Astrocyte (in vitro differentiated cells and primary cell): ENCODE data around the gene WDR36.

Source experiments
- CTCF ChIP-seq: IDR thresholded peaks from 2 replicates; pipeline ENCODE4 v1.5.1; 2011; ENCODE audit warnings: low read depth, mild to moderate bottlenecking, inconsistent platforms, low read length, moderate library complexity; ENCODE audit not compliant: insufficient read depth
- EZH2 ChIP-seq: IDR thresholded peaks from 2 replicates; pipeline ENCODE4 v1.6.1; 2012; ENCODE audit warnings: mild to moderate bottlenecking, low read length, inconsistent platforms; ENCODE audit not compliant: insufficient read depth

- TF ChIP-seq CTCF = no peak
- TF ChIP-seq EZH2 = no peak
Measured at GRCh38 chr5:111116550-111116949, 24.4 kb downstream of the WDR36 start.
